PC-9 (cell line): ENCODE measurements around the gene VBP1. TPM values are rescaled to one million over a fixed set of nuclear protein-coding genes. Genes with fewer than 3 reads are reported as not detected.

Source experiments
- BruUV-seq: library from RNA; stranded (reverse); fragments of 400-500 nt; replicated peaks from 2 replicates; lab custom pipeline; 2021; lab: Mats Ljungman, UMichigan
- CTCF ChIA-PET: fragments of 300-600 bp; sonication (Branson Sonifier 250); formaldehyde crosslinking; loops from one replicate; lab custom pipeline; 2022; ENCODE audit warnings: antibody characterized with exemption; lab: Charles Lee
- POLR2A ChIA-PET: fragments of 300-600 bp; sonication (Branson Sonifier 250); formaldehyde crosslinking; loops from one replicate; lab custom pipeline; 2022; ENCODE audit warnings: antibody characterized with exemption; ENCODE audit not compliant: unreplicated experiment; lab: Charles Lee
- DNase-seq, 2 experiments: peaks; one replicate each; pipeline versions ENCODE4 v3.0.0 to v3.0.0-alpha.2; 2015 to 2022; ENCODE audit warnings: mixed read lengths in 1 of 2
- H2AFZ ChIP-seq: fragments of 200-600 bp; sonication (generic); 2 replicates; pipeline ENCODE4 v1.8.1; 2017; ENCODE audit warnings: antibody characterized with exemption
- H3F3A ChIP-seq: fragments of 200-600 bp; sonication (generic); 2 replicates; pipeline ENCODE4 v1.8.1; 2017; ENCODE audit warnings: antibody characterized with exemption, mild to moderate bottlenecking, low read depth; ENCODE audit not compliant: insufficient read depth
- H3K27ac ChIP-seq: fragments of 200-600 bp; sonication (generic); 2 replicates; pipeline ENCODE4 v1.6.1; 2016; ENCODE audit warnings: mixed run types
- H3K27me3 ChIP-seq: fragments of 200-600 bp; sonication (generic); 2 replicates; pipeline ENCODE4 v1.6.1; 2016; ENCODE audit warnings: low read depth, mixed run types; ENCODE audit not compliant: insufficient read depth
- H3K36me3 ChIP-seq: fragments of 200-600 bp; sonication (generic); 2 replicates; pipeline ENCODE4 v1.6.1; 2016; ENCODE audit warnings: low read depth, mixed run types
- H3K4me1 ChIP-seq: fragments of 200-600 bp; sonication (generic); replicated peaks from 2 replicates; pipeline ENCODE4 v1.6.1; 2016; ENCODE audit warnings: mixed run types; ENCODE audit not compliant: insufficient read depth
- H3K4me2 ChIP-seq: fragments of 200-600 bp; sonication (generic); 2 replicates; pipeline ENCODE4 v1.6.1; 2017; ENCODE audit warnings: mixed run types
- H3K4me3 ChIP-seq: fragments of 200-600 bp; sonication (generic); 2 replicates; pipeline ENCODE4 v1.6.1; 2016; ENCODE audit warnings: mixed run types
- H3K79me2 ChIP-seq: fragments of 200-600 bp; sonication (generic); 2 replicates; pipeline ENCODE4 v1.6.1; 2017; ENCODE audit warnings: low read depth, mixed run types
- H3K9me2 ChIP-seq: fragments of 200-600 bp; sonication (generic); 2 replicates; pipeline ENCODE4 v1.8.1; 2017; ENCODE audit warnings: mild to moderate bottlenecking; ENCODE audit not compliant: insufficient read depth
- H3K9me3 ChIP-seq: fragments of 200-600 bp; sonication (generic); 2 replicates; pipeline ENCODE4 v1.8.1; 2016; ENCODE audit warnings: low read depth; ENCODE audit not compliant: insufficient read depth
- H4K20me1 ChIP-seq: fragments of 200-600 bp; sonication (generic); 2 replicates; pipeline ENCODE4 v1.8.1; 2017; ENCODE audit not compliant: insufficient read depth
- CTCF ChIP-seq: fragments of 200-600 bp; sonication (generic); conservative IDR thresholded peaks from 2 replicates; pipeline ENCODE4 v1.6.1; 2017; ENCODE audit warnings: mixed run types, antibody characterized with exemption, mild to moderate bottlenecking, moderate library complexity
- EZH2 ChIP-seq: fragments of 200-600 bp; sonication (generic); IDR thresholded peaks from 2 replicates; pipeline ENCODE4 v1.8.0; 2017; ENCODE audit warnings: antibody characterized with exemption, low read depth
- intact Hi-C: fragments of 100-400 bp; cut with micrococcal nuclease; formaldehyde crosslinking; loops from one replicate; pipeline ENCODE4 v1.10.0; 2022; ENCODE audit not compliant: unreplicated experiment
- total RNA-seq: library from RNA; stranded (reverse); gene quantifications from 2 replicates; pipeline ENCODE4 v1.2.3, GENCODE V29; 2021

The VBP1 gene
- total RNA-seq, 1 experiment from 2014 or later = 68.9 TPM

- POLR2A ChIA-PET = no interaction called here
- no peak overlapping the region for H3K4me2 ChIP-seq
- CTCF ChIA-PET = no interaction called here
- no TSS peak for BruUV-seq
- H3K36me3 ChIP-seq = no peaks in the 10 kb centered on the region
- no peak overlapping the region for H2AFZ ChIP-seq
- H4K20me1 ChIP-seq = no peaks in the 10 kb centered on the region
- intact Hi-C loops = no loop called here
- H3K27me3 ChIP-seq = peaks cover 12% of the 10 kb centered on the region; the same call in 1 of the 2 replicates
- H3K27ac ChIP-seq = no peak overlapping the region
- H3K9me2 ChIP-seq = no peaks in the 10 kb centered on the region; the same call in 1 of the 2 replicates
- no peak overlapping the region for H3K4me3 ChIP-seq
- TF ChIP-seq EZH2 = no peak
- no peak for TF ChIP-seq CTCF
- H3F3A ChIP-seq = no peaks in the 10 kb centered on the region
- H3K79me2 ChIP-seq = no peaks in the 10 kb centered on the region
- DNase-seq = no peak
- H3K4me1 ChIP-seq = no peaks in the 10 kb centered on the region
- H3K9me3 ChIP-seq = no peaks in the 10 kb centered on the region
These were observed 27.5 kb upstream of the VBP1 start for GRCh38 chrX:155188786-155189185.

GRCh38 chrX:155211208-155211607 is 5.1 kb upstream of the VBP1 start:
- TF ChIP-seq CTCF (no peak), EZH2 (no peak)
- H3K27me3 ChIP-seq = no peaks in the 10 kb centered on the region
- no peaks in the 10 kb centered on the region for H3K79me2 ChIP-seq
- ChIA-PET POLR2A (no interaction called here), CTCF (no interaction called here)
- no peaks in the 10 kb centered on the region for H3F3A ChIP-seq
- H4K20me1 ChIP-seq = no peaks in the 10 kb centered on the region
- no peak for DNase-seq
- no peak overlapping the region for H3K27ac ChIP-seq
- intact Hi-C loops = loop anchor here (10.0 kb wide), 2 partner anchors 116 to 226 kb away; no protein-coding TSS in a partner anchor
- no peak overlapping the region for H3K4me3 ChIP-seq
- no peaks in the 10 kb centered on the region for H3K9me2 ChIP-seq
- no peaks in the 10 kb centered on the region for H3K36me3 ChIP-seq
- no peaks in the 10 kb centered on the region for H3K4me1 ChIP-seq
- H3K9me3 ChIP-seq = no peaks in the 10 kb centered on the region
- BruUV-seq = no TSS peak
- no peak overlapping the region for H3K4me2 ChIP-seq
- no peak overlapping the region for H2AFZ ChIP-seq

GRCh38 chrX:155213731-155214130 is 2.5 kb upstream of the VBP1 start:
- H2AFZ ChIP-seq = no peak overlapping the region
- no peak overlapping the region for H3K4me3 ChIP-seq
- intact Hi-C loops = loop anchor here (10.0 kb wide), 2 partner anchors 119 to 229 kb away; no protein-coding TSS in a partner anchor
- H3K79me2 ChIP-seq = peaks cover 20% of the 10 kb centered on the region
- no peaks in the 10 kb centered on the region for H3F3A ChIP-seq
- DNase-seq = no peak
- TF ChIP-seq EZH2 = no peak
- no peak for TF ChIP-seq CTCF
- no peaks in the 10 kb centered on the region for H3K9me3 ChIP-seq
- POLR2A ChIA-PET = no interaction called here
- no peaks in the 10 kb centered on the region for H3K27me3 ChIP-seq
- no peaks in the 10 kb centered on the region for H3K36me3 ChIP-seq
- H3K4me1 ChIP-seq = peaks cover 10% of the 10 kb centered on the region
- H3K4me2 ChIP-seq = no peak overlapping the region
- BruUV-seq = no TSS peak
- no peaks in the 10 kb centered on the region for H3K9me2 ChIP-seq
- CTCF ChIA-PET = no interaction called here
- peaks cover 7% of the 10 kb centered on the region; the same call in 1 of the 2 replicates for H4K20me1 ChIP-seq
- H3K27ac ChIP-seq = no peak overlapping the region
